KBM-7 (cell line): ENCODE results near the gene MPC1L.
"Not testable (repeated sequence)": the region's sequence is repeated elsewhere in the genome, so short reads cannot be mapped to it uniquely, and the experiment has no call there.

Experiments
- DNase-seq: peaks from one replicate; pipeline ENCODE4 v3.0.0-alpha.2; 2015
- in situ Hi-C: fragments of 300-500 bp; cut with MboI; formaldehyde crosslinking; loops from 2 replicates; pipeline ENCODE4 v1.14.3; 2020; ENCODE audit warnings: low sequenced_read_pairs, low pct_unique_long_range_greater_than_20kb, mixed read lengths

MPC1L gene

GRCh38 chrX:40623139-40623536 is at the start of gene MPC1L:
TSS of gene MPC1L (plus strand) at chrX:40623428. CDS start at chrX:40623566, 138 bp downstream.
- in situ Hi-C loops = no loop called here
- no peak for DNase-seq

GRCh38 chrX:40573763-40574162 is 49.5 kb upstream of the MPC1L start:
- peak; percentile 75 for DNase-seq
- in situ Hi-C loops = no loop called here

DNA sequence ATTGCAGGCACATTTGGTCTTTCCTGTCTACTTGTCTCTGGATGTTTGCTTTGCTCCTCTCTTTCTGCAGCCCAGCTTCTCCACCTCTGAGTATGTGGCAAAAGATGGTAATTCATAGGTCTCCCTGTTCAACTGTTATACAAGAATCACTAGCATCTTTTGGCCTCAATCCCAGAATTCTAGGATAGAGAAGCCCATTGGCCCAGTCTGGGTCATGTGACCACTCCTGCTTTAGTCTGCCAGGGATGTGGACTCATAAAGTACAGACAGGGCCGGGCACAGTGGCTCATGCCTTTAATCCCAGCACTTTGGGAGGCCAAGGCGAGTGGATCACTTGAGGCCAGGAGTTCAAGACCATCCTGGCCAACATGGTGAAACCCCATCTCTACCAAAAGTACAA is 47.8 kb upstream of the MPC1L start:
- in situ Hi-C loops, DNase-seq: not testable (repeated sequence)

GRCh38 chrX:40576291-40576690 is 46.9 kb upstream of the MPC1L start:
- in situ Hi-C loops = no loop called here
- DNase-seq = no peak

DNA sequence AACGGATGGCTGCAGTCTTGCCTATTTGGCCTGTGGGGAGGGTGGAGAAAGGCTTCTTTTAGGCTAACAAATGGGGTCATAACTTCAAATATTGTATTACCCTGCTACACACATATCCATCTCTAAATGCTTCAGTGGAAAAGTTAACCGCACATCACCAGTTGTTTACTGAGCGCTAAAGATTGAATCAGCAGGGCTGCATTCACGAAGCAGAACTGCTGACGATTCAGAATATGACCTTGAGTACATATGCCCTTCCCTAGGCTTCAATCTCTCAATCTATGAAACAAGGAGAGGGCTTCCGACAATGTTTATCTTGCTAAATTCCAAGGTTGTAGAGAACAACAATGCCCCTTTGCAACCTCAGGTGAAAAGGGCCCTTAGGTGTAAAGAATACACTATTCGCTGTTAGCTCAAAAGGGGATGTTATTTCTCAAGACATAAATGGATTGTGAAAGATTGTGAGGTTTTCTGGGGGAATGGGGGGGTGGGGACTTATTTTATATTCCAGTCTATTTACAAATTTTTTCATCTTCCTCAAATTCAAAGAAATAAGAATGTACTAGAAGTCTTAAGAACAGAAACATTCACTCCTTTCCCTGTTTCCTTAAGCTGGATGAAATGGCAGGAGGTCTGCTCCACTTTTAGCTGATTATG is 45.1 kb upstream of the MPC1L start:
- DNase-seq = no peak
- in situ Hi-C loops = no loop called here

DNA sequence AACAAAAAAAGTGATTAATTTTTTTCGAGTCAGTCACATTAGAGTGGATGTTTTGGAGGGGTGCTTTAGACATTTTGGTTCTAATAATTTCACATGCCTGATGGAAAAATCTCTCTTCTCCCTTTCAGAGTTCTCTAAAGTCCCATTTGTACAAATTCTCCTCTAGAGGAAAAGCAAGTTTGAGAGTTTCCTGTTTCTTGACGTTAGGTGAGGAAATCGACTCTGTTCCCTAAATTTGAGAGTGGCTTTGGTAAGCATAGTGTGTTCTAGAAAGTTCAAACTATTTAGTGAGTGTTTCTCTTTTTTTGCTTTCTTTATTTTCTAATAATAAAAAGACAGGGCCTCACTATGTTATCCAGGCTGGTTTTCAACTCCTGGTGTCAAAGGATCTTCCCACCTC is 44.1 kb upstream of the MPC1L start:
- in situ Hi-C loops = no loop called here
- DNase-seq = no peak

- in situ Hi-C loops = no loop called here
- no peak for DNase-seq
These were observed 43.2 kb upstream of the MPC1L start for GRCh38 chrX:40579900-40580536.

DNA sequence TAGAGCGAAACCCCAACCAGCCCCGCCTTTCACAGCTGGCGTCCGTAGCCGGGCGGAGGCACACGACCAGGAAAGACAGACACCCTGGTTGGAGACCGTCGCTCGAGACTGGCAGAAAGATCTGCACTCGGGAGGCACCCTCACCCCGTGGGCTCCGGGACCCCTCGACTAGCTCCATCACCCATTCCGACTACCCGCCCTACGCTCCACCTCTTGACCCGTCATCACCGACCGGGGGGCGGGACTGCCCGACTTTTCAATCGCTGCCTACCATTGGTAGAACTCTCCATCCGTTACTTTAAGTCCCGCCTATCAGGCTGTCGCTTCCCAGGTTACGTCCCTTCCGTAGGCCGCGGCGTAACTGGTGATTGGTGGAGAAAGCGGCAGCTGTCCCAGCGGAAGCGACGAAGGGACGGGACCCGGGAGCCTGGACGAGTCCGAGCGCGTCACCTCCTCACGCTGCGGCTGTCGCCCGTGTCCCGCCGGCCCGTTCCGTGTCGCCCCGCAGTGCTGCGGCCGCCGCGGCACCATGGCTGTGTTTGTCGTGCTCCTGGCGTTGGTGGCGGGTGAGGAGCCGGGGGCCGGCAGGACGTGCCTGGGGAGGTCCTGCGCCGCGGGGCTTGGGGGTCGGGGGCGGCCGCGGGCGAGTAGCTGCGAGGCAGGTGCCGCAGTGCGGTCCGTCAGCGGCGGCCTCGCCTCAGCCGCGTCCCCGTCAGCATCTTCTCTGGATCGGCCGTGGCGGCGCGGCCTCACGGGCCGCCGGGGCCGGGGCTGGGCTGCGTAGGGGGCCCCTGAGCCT is 42.5 kb upstream of the MPC1L start, which contains the start of gene ATP6AP2:
TSS of gene ATP6AP2 (plus strand) at position 434 of the 799 bp plus-strand sequence. CDS start at position 530, 96 bp downstream.
- DNase-seq = peak; percentile 98
- in situ Hi-C loops = no loop called here

GRCh38 chrX:40581336-40581920 is 41.8 kb upstream of the MPC1L start:
- in situ Hi-C loops = no loop called here
- DNase-seq = peak; percentile 25

DNA sequence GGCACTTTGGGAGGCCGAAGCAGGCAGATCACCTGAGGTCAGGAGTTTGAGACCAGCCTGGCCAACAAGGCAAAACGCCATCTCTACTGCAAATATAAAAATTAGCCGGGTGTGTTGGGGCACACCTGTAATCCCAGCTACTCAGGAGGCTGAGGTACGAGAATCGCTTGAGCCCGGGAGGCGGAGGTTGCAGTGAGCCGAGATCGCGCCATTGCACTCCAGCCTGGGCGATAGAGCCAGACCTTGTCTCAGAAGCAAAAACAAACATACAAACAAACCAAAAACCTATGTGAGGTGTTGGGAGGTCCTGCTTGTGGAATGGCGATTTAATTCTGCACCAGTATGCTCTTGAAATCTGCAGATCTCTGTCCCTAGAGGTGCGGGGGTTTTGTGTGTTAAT is 41.0 kb upstream of the MPC1L start:
- in situ Hi-C loops, DNase-seq: not testable (repeated sequence)

DNA sequence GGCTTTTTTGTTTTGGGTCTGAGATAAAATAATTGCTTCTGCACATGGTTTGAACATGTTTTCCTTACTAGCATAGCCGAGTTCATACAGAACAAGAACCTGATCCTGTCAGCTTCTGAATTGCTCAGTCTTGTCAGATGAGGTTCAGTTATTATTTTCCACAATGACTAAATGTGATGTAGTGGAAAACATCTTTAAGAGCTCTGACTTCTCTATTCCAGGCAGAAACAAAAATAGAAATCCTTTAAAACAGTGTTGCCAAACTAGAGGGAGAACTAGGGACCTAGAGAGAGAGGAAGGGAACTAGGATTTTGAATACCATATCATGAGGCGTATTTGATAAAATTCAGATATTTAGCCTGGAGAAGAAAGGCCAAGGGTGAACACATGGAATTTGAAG is 40.4 kb upstream of the MPC1L start:
- peak; percentile 7 for DNase-seq
- in situ Hi-C loops = no loop called here

GRCh38 chrX:40587623-40588022 is 35.6 kb upstream of the MPC1L start:
- in situ Hi-C loops, DNase-seq: not testable (repeated sequence)

GRCh38 chrX:40589616-40590321 is 33.5 kb upstream of the MPC1L start:
- in situ Hi-C loops, DNase-seq: not testable (repeated sequence)

GRCh38 chrX:40603446-40603845 is 19.8 kb upstream of the MPC1L start:
- in situ Hi-C loops = no loop called here

GRCh38 chrX:40607381-40607780 is 15.8 kb upstream of the MPC1L start:
- no peak for DNase-seq
- in situ Hi-C loops = no loop called here

More at GRCh38 chrX:40603446-40603845, 19.8 kb upstream of the MPC1L start:
- DNase-seq = no peak

DNA sequence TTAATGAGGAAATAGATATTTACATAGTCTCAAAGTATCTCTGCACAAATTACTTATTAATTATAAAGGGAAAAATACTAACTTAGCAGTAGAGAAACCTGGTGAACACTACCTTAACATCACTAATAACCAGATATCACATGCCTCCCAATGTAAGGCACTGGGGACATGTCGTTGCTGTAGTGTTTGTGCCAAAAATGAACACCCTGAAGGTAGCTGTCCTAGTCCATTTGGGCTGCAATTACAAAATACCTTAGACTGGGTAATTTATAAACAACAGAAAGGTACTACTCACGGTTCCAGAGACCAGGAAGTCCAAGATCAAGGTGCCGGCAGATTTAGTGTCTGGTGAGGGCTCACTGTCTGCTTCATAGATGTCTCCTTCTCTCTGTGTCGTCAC is 10.7 kb upstream of the MPC1L start:
- no peak for DNase-seq
- in situ Hi-C loops = no loop called here

DNA sequence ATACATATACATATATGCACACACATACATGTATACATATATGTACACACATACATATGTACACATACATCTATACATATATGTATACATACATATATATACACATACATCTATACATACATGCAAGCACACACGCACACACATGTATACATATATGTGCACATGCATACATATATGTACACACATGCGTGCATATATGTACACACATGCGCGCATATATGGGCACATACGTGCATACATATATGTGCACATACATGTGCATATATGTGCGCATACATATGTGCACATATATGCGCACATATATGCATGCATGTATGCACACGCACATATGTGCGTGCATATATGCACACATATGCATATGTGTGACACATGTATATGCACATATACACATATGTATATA is 7.3 kb upstream of the MPC1L start:
- in situ Hi-C loops = no loop called here

GRCh38 chrX:40617566-40617965 is 5.7 kb upstream of the MPC1L start:
- in situ Hi-C loops = no loop called here

More for the DNA sequence above, 7.3 kb upstream of the MPC1L start:
- DNase-seq = no peak

More at GRCh38 chrX:40617566-40617965, 5.7 kb upstream of the MPC1L start:
- DNase-seq = no peak
